Neuronal stem cell (in vitro differentiated cells): ENCODE data around the gene RADIL.

Experiments
- DNase-seq: peaks from one replicate; pipeline ENCODE4 v3.0.0-alpha.2; 2013; ENCODE audit warnings: low spot score
- H2AFZ ChIP-seq: one replicate; pipeline ENCODE4 v1.6.1; 2013; ENCODE audit warnings: mild to moderate bottlenecking, low read length, inconsistent platforms
- H2AK5ac ChIP-seq: 2 replicates; pipeline ENCODE4 v1.6.1; 2013; ENCODE audit warnings: low read depth, mild to moderate bottlenecking, inconsistent platforms, low read length, moderate library complexity, mixed read lengths
- H2BK120ac ChIP-seq: 2 replicates; pipeline ENCODE4 v1.6.1; 2013; ENCODE audit warnings: low read depth, mild to moderate bottlenecking, inconsistent platforms, low read length, moderate library complexity, mixed read lengths
- H2BK12ac ChIP-seq: one replicate; pipeline ENCODE4 v1.6.1; 2013; ENCODE audit warnings: low read length, inconsistent platforms
- H2BK15ac ChIP-seq: 2 replicates; pipeline ENCODE4 v1.6.1; 2013; ENCODE audit warnings: mild to moderate bottlenecking, low read length, inconsistent platforms, mixed read lengths
- H2BK5ac ChIP-seq: one replicate; pipeline ENCODE4 v1.6.1; 2013; ENCODE audit warnings: inconsistent platforms, mild to moderate bottlenecking, low read length, moderate library complexity
- H3K14ac ChIP-seq: one replicate; pipeline ENCODE4 v1.6.1; 2013; ENCODE audit warnings: low read length, inconsistent platforms
- H3K18ac ChIP-seq: 2 replicates; pipeline ENCODE4 v1.6.1; 2013; ENCODE audit warnings: low read length, inconsistent platforms
- H3K23ac ChIP-seq: 2 replicates; pipeline ENCODE4 v1.6.1; 2013; ENCODE audit warnings: low read depth, mild to moderate bottlenecking, mixed read lengths, low read length, inconsistent platforms; ENCODE audit not compliant: poor library complexity
- H3K27ac ChIP-seq: replicated peaks from 3 replicates; pipeline ENCODE4 v1.5.1; 2013; ENCODE audit warnings: low read length, inconsistent platforms
- H3K27me3 ChIP-seq, 3 experiments: 2 replicates each; pipeline ENCODE4 v1.6.1; 2013; ENCODE audit warnings: low read length in 3 of 3, mild to moderate bottlenecking in 2 of 3, inconsistent platforms in 1 of 3, low read depth in 1 of 3, mixed read lengths in 1 of 3, moderate library complexity in 1 of 3; ENCODE audit not compliant: control insufficient read depth in 3 of 3, insufficient read depth in 3 of 3
- H3K36me3 ChIP-seq, 2 donors: replicated peaks in 1 of 2; 2 replicates each; pipeline ENCODE4 v1.6.1; 2013; ENCODE audit warnings: low read length in 2 of 2; ENCODE audit not compliant: control insufficient read depth in 2 of 2, insufficient read depth in 2 of 2
- H3K4ac ChIP-seq: 2 replicates; pipeline ENCODE4 v1.6.1; 2013; ENCODE audit warnings: inconsistent platforms, mild to moderate bottlenecking, low read length, moderate library complexity
- H3K4me1 ChIP-seq, 2 donors: 1 replicate in 1 of 2; 2 replicates in 1 of 2; pipeline ENCODE4 v1.6.1; 2013; ENCODE audit warnings: low read length in 2 of 2, low read depth in 1 of 2; ENCODE audit not compliant: control insufficient read depth in 2 of 2, insufficient read depth in 1 of 2
- H3K4me2 ChIP-seq: one replicate; pipeline ENCODE4 v1.6.1; 2013; ENCODE audit warnings: mild to moderate bottlenecking, low read length, inconsistent platforms; ENCODE audit not compliant: insufficient read depth, poor library complexity, severe bottlenecking
- H3K4me3 ChIP-seq, 2 donors: 2 replicates each; pipeline ENCODE4 v1.5.1; 2013; ENCODE audit warnings: low read length in 2 of 2, mild to moderate bottlenecking in 2 of 2, inconsistent platforms in 1 of 2, moderate library complexity in 1 of 2
- H3K79me1 ChIP-seq: one replicate; pipeline ENCODE4 v1.6.1; 2013; ENCODE audit warnings: low read depth, mild to moderate bottlenecking, inconsistent platforms, low read length, moderate library complexity
- H3K9ac ChIP-seq: one replicate; pipeline ENCODE4 v1.6.1; 2013; ENCODE audit warnings: mild to moderate bottlenecking, low read depth, low read length, inconsistent platforms; ENCODE audit not compliant: poor library complexity
- H3K9me3 ChIP-seq, 2 donors: replicated peaks in 1 of 2; 2 replicates each; pipeline versions ENCODE3 to v1.6.1; 2013; ENCODE audit warnings: low read length in 2 of 2, mild to moderate bottlenecking in 2 of 2, inconsistent platforms in 1 of 2, low read depth in 1 of 2, mixed read lengths in 1 of 2, moderate library complexity in 1 of 2; ENCODE audit not compliant: control insufficient read depth in 2 of 2, insufficient read depth in 1 of 2
- H4K8ac ChIP-seq: one replicate; pipeline ENCODE4 v1.6.1; 2013; ENCODE audit warnings: low read depth, mild to moderate bottlenecking, inconsistent platforms, low read length, moderate library complexity
- H4K91ac ChIP-seq: one replicate; pipeline ENCODE4 v1.6.1; 2013; ENCODE audit warnings: low read length, low read depth, mild to moderate bottlenecking, inconsistent platforms; ENCODE audit not compliant: poor library complexity
- WGBS, 2 donors: extraction: QIAGEN DNeasy Blood & Tissue Kit; methylation state at CpG; one replicate each; pipeline ENCODE4 v1.1.7; 2013; ENCODE audit warnings: missing lambda C conversion rate in 2 of 2, mixed read lengths in 1 of 2; ENCODE audit not compliant: insufficient read length in 2 of 2, insufficient replicate concordance in 1 of 2; ENCODE audit errors: extremely low coverage in 2 of 2; 5-methylcytosine and 5-hydroxymethylcytosine counted together

RADIL gene

DNA sequence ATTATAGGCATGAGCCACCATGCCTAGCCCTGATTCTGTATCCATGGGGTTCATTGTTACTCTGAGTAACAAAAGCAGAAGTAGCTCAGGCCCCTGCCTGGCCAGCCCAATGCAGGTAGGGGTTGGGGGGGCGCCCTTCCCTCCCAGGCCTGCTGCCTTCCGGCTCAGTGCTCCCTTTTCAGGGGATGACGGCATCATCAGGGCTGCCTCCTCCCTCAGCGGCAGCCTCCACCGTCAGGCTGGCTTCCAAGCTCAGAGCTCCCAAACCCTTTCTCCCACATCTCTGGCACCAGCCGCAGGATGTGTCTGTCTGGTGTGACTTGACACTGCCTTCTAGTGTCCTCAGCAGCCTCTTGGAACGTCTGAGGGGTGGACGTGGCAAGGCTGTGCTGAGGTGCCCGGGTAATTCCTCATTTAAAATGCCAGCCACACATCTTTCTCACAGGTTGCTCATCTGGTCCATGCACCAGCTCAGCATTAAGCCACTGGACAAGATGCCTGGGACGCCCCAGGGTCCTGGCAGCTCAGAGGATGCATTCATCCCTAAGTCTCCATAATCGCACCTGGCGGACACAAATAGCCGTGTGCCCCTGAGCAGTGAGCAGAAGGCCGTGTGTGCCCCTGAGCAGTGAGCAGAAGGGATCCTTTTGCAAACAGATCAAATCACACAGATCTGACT lies 59.9 kb downstream of the RADIL start:
- H3K18ac ChIP-seq: peak overlapping the region; percentile 13
- DNase-seq: no peak
- H3K9me3 ChIP-seq: no peaks in the 10 kb centered on the region
- H3K27me3 ChIP-seq: no peaks in the 10 kb centered on the region
- peak overlapping the region; percentile 63 for H2AK5ac ChIP-seq
- no peak overlapping the region for H3K4me3 ChIP-seq
- no peak overlapping the region for H3K23ac ChIP-seq
- H4K8ac ChIP-seq: no peak overlapping the region
- no peak overlapping the region for H3K4ac ChIP-seq
- no peak overlapping the region for H3K4me2 ChIP-seq
- H3K4me1 ChIP-seq: no peaks in the 10 kb centered on the region
- WGBS, 2 donors: no CpG with 5 or more reads among the region's 14 CpGs
- no peak overlapping the region for H2BK12ac ChIP-seq
- H3K14ac ChIP-seq: no peak overlapping the region
- peak overlapping the region; percentile 70 for H3K9ac ChIP-seq
- H3K36me3 ChIP-seq: no peaks in the 10 kb centered on the region
- H2BK120ac ChIP-seq: no peak overlapping the region
- no peak overlapping the region for H3K27ac ChIP-seq
- H2BK5ac ChIP-seq: peak overlapping the region; percentile 75
- no peak overlapping the region for H2AFZ ChIP-seq
- H2BK15ac ChIP-seq: no peak overlapping the region
- H3K79me1 ChIP-seq: peaks cover 2% of the 10 kb centered on the region
- no peak overlapping the region for H4K91ac ChIP-seq

DNA sequence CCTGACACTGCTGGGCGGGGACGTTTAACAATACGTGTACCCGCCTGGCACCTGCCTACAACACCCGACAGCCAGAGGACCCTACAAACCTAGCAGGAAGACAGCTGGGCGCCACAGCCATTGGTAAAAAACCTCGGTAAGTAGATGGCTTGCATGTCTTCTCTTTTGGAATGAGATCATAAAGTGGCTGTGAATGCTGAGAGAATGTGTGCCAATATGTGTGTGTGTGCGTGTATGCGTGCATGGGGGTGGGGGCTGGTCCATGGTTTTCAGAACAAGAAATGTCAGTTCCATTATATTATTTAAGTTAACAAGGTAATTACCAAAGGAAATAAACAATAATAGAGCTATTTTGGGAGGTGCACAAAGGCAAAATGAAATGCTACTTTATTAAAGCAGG lies 60.8 kb downstream of the RADIL start:
- Histone ChIP-seq H3K4me2 (no peak overlapping the region), H3K23ac (no peak overlapping the region), H3K79me1 (peaks cover 2% of the 10 kb centered on the region), H3K14ac (no peak overlapping the region), H3K18ac (no peak overlapping the region), H3K36me3 (no peaks in the 10 kb centered on the region), H3K9ac (no peak overlapping the region), H2BK120ac (no peak overlapping the region), H3K4me3 (no peak overlapping the region), H2AK5ac (no peak overlapping the region), H3K4me1 (no peaks in the 10 kb centered on the region), H4K91ac (no peak overlapping the region), H3K4ac (no peak overlapping the region), H4K8ac (no peak overlapping the region), H2AFZ (no peak overlapping the region), H2BK5ac (no peak overlapping the region), H2BK15ac (no peak overlapping the region), H3K27me3 (no peaks in the 10 kb centered on the region), H2BK12ac (no peak overlapping the region), H3K27ac (no peak overlapping the region), H3K9me3 (no peaks in the 10 kb centered on the region)
- WGBS, 2 donors: no CpG with 5 or more reads among the region's 9 CpGs
- no peak for DNase-seq

DNA sequence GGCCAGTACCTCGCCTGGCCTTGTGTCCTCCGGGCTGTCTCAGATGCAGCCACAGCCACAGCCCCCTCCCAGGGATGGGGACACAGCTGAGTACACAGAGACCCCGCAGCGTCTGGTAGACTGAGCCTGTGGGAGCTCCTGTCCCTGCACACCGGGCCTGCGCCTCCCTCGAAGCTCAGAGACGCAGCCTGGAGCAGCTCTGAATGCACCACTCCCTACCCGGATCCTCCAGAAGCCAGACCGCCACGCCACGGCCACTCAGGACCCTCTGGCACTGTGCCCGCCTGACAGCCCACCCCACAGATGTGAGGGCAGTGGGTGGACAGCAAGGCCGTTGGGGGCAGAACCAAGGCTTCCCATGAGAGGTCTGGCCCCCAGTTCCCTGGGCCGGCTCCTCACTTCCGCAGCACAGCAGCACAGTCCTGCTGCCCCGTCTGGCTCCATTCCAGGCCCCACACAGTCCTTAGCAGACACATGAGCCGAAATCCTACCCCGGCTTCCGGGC lies 62.5 kb downstream of the RADIL start:
- H3K18ac ChIP-seq: peak overlapping the region; percentile 38
- DNase-seq: no peak

DNA sequence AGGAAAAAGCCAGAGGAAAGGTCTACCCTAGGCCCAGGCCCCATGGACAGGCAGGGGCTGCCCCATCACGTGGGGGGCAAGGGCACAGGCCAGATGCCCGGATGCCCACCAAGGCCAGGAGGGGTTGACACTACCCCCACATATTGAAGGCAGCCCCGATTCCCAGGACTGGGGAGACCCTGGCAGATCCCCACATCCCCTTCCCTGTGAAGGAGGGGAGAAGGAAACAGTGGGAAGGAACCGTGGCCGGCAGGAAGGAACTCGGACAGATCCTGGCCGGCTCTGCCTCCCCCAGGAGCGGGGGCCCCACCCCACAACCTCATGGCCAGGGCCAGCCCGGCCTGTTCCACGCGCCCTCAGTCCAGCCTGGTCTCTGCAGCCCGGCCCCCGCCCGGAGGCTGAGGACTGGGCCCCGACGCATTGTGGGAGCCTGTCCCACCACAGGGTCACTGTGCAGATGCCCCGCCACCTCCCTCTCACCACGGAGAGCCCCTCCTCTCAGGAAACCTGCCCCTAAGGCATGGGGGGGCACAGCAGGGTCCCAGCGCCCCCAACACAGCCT lies 63.0 kb downstream of the RADIL start:
- Histone ChIP-seq H3K9me3 (no peaks in the 10 kb centered on the region), H3K14ac (peak overlapping the region; percentile 38), H3K4ac (peak overlapping the region; percentile 10), H3K27me3 (no peaks in the 10 kb centered on the region), H2BK12ac (no peak overlapping the region), H3K79me1 (peaks cover 2% of the 10 kb centered on the region), H3K4me3 (no peak overlapping the region), H2AFZ (no peak overlapping the region), H3K23ac (no peak overlapping the region), H2BK5ac (peak overlapping the region; percentile 66), H2AK5ac (peak overlapping the region; percentile 63), H2BK15ac (no peak overlapping the region), H3K27ac (no peak overlapping the region), H3K18ac (no peak overlapping the region), H3K4me2 (no peak overlapping the region), H3K9ac (no peak overlapping the region), H3K4me1 (no peaks in the 10 kb centered on the region), H2BK120ac (no peak overlapping the region), H4K8ac (no peak overlapping the region), H3K36me3 (no peaks in the 10 kb centered on the region), H4K91ac (no peak overlapping the region)
- no peak for DNase-seq
- no CpG with 5 or more reads among the region's 19 CpGs for WGBS, 2 donors

More for the DNA sequence above, 62.5 kb downstream of the RADIL start:
- Histone ChIP-seq H3K4ac (peak overlapping the region; percentile 10), H4K8ac (no peak overlapping the region), H4K91ac (no peak overlapping the region), H3K14ac (peak overlapping the region; percentile 38), H3K79me1 (peaks cover 2% of the 10 kb centered on the region), H2BK15ac (peak overlapping the region; percentile 49), H3K27ac (no peak overlapping the region), H2BK120ac (no peak overlapping the region), H3K4me2 (no peak overlapping the region), H3K4me3 (no peak overlapping the region), H2AK5ac (peak overlapping the region; percentile 63), H3K9ac (no peak overlapping the region), H3K36me3 (no peaks in the 10 kb centered on the region), H3K23ac (peak overlapping the region; percentile 55), H2BK12ac (peak overlapping the region; percentile 58), H3K27me3 (no peaks in the 10 kb centered on the region), H3K4me1 (no peaks in the 10 kb centered on the region), H2BK5ac (peak overlapping the region; percentile 66), H2AFZ (no peak overlapping the region), H3K9me3 (no peaks in the 10 kb centered on the region)
- WGBS, 2 donors: no CpG with 5 or more reads among the region's 20 CpGs
